ENCODE results near the gene ZNF70. TPM values are rescaled to one million over a fixed set of nuclear protein-coding genes. Genes with fewer than 3 reads are reported as not detected.

ZNF70 gene
- total and polyA plus RNA-seq, 2 donors (not counting 1 experiment from before 2014, with no cell fraction given) = 2.1 to 8.3 TPM

DNA sequence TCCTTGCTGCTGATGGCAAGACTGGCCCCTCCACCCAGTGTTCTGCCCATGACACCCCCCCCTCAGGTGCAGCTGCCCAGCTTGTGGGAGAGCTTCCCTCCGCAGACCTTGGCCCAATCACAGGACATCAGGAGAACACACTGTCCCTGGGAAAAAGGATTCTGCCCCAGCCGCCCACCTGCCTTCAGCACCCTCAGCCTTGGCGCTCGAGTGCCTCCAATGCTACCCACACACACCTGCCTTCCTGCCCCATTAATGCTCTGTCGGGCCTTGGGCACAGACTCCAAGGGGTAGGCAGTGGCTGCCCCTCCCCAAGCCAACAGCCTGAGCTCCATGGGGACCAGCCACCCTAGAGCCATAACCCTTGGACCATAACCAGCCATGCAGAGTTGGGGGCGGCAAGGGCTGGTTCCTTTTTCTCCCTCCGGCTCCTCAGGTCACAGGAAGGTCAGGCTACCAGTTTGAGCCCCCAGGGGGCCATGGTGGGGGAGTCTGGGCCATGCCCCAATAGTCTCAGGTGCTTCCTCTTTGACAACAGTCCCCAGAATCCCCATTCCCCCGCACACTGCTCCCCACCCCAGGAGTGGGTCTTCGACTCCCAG, 1.3 kb upstream of the ZNF70 start:
- no peaks in the 10 kb centered on the region for H3K9me3 Mint-ChIP-seq (ENCODE audit: insufficient read depth)
- H3K4me1 Mint-ChIP-seq = peaks cover 60% of the 10 kb centered on the region
- H3K27me3 Mint-ChIP-seq = no peaks in the 10 kb centered on the region
- H3K4me3 Mint-ChIP-seq = peak overlapping the region; percentile 93
- TF ChIP-seq EZH2 (IDR thresholded peaks at IDR 0.05; ENCODE audit: borderline replicate concordance, insufficient read depth, low read depth, low read length, poor library complexity, severe bottlenecking) = no peak
- TF ChIP-seq, protein P1, sequence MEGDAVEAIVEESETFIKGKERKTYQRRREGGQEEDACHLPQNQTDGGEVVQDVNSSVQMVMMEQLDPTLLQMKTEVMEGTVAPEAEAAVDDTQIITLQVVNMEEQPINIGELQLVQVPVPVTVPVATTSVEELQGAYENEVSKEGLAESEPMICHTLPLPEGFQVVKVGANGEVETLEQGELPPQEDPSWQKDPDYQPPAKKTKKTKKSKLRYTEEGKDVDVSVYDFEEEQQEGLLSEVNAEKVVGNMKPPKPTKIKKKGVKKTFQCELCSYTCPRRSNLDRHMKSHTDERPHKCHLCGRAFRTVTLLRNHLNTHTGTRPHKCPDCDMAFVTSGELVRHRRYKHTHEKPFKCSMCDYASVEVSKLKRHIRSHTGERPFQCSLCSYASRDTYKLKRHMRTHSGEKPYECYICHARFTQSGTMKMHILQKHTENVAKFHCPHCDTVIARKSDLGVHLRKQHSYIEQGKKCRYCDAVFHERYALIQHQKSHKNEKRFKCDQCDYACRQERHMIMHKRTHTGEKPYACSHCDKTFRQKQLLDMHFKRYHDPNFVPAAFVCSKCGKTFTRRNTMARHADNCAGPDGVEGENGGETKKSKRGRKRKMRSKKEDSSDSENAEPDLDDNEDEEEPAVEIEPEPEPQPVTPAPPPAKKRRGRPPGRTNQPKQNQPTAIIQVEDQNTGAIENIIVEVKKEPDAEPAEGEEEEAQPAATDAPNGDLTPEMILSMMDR (IDR thresholded peaks at IDR 0.05) = peak; percentile 14
- H3K27ac ChIP-seq (ENCODE audit: low read length in 2 of 2) = peak overlapping the region; percentile 85 to 98
- peaks cover 39% of the 10 kb centered on the region for H3K79me2 ChIP-seq (ENCODE audit: control insufficient read depth, insufficient read depth, low read length)
- peaks cover 29 to 61% of the 10 kb centered on the region in 2 donors for H3K4me1 ChIP-seq (ENCODE audit: control insufficient read depth in 2 of 2, insufficient read depth in 2 of 2, low read length in 2 of 2)
- WGBS (ENCODE audit: insufficient coverage) = 0% methylated on average over 5 of the region's 9 CpGs
- peak overlapping the region in 4 of 5 experiments; percentile 81 to 88 (median 84) for H3K4me3 ChIP-seq (ENCODE audit: control extremely low read depth in 1 of 5, extremely low read depth in 1 of 5, insufficient read depth in 1 of 5, low read depth in 2 of 5, low read length in 4 of 5)
- H3K9me3 ChIP-seq (ENCODE audit: control extremely low read depth in 1 of 3, control insufficient read depth in 2 of 3, insufficient read depth in 1 of 3, low read length in 2 of 3) = peaks cover 0 to 4% (median 0%) of the 10 kb centered on the region in 3 donors
- H3K27ac Mint-ChIP-seq = peak overlapping the region; percentile 99
- POLR2A ChIA-PET = interaction anchor here (0.7 to 8.1 kb wide), 14 partner anchors 15 to 143 kb away, joined by 3 to 174 read pairs (median 10); partner anchors contain the start of genes C22orf15, CHCHD10, DERL3 and MMP11
- ATAC-seq (ENCODE audit: low read depth) (peak; percentile 73), DNase-seq (peak; percentile 94)
- no peaks in the 10 kb centered on the region for H4K20me1 ChIP-seq (ENCODE audit: control insufficient read depth, insufficient read depth, low read length, poor library complexity, severe bottlenecking)
- no peaks in the 10 kb centered on the region for H3K27me3 ChIP-seq (replicated peaks in 1 of 4; ENCODE audit: control extremely low read depth in 1 of 4, control insufficient read depth in 3 of 4, insufficient read depth in 4 of 4, low read length in 3 of 4)
- peak overlapping the region; percentile 97 for H3K4me2 ChIP-seq (replicated peaks; ENCODE audit: low read depth, low read length, poor library complexity, severe bottlenecking)
- H3K9ac ChIP-seq (ENCODE audit: low read length) = peak overlapping the region; percentile 89
- intact Hi-C loops (cut with micrococcal nuclease) = loop anchor here (1.0 kb wide), 5 partner anchors 11 to 87 kb away; partner anchors contain the start of genes CHCHD10 and DERL3
- peak overlapping the region; percentile 88 for H2AFZ ChIP-seq (ENCODE audit: insufficient read depth, low read depth, low read length, poor library complexity, severe bottlenecking)
- H3K36me3 ChIP-seq (replicated peaks in 1 of 2; ENCODE audit: control extremely low read depth in 1 of 2, control insufficient read depth in 1 of 2, extremely low read depth in 1 of 2, insufficient read depth in 2 of 2, low read length in 1 of 2) = peaks cover 0 to 2% of the 10 kb centered on the region in 2 experiments
- CTCF ChIA-PET = interaction anchor here (0.7 to 13.0 kb wide), 12 partner anchors 8 to 1646 kb away, joined by 3 to 188 read pairs (median 5); partner anchors contain the start of genes C22orf15, CHCHD10, MIF and MMP11

Measured in B cell (primary cell).